ENCODE results near the gene HTR2C. TPM values are rescaled to one million over a fixed set of nuclear protein-coding genes. Genes with fewer than 3 reads are reported as not detected.

HTR2C gene
- total and polyA plus RNA-seq, 10 of the 15 experiments (the other 5 are each of a cell fraction or from before 2014, with no cell fraction given) = 0.03 TPM; not detected in 9

GRCh38 chrX:114798907-114799306, 215.0 kb downstream of the HTR2C start (continued):
- TF ChIP-seq WRNIP1 (IDR thresholded peaks at IDR 0.05; ENCODE audit: borderline replicate concordance, low read depth, low read length) (no peak), YBX1 (IDR thresholded peaks at IDR 0.05) (no peak)

- BruUV-seq (replicated peaks) = no TSS peak
- no peaks in the 10 kb centered on the region for H3K27me3 ChIP-seq (replicated peaks in 1 of 2; ENCODE audit: control insufficient read depth in 2 of 2, insufficient read depth in 2 of 2, low read length in 1 of 2)
- H3K27ac ChIP-seq (ENCODE audit: control insufficient read depth, insufficient read depth) = no peak overlapping the region
- POLR2A ChIA-PET = no interaction called here
- H3K4me2 ChIP-seq (ENCODE audit: control insufficient read depth, insufficient read depth) = no peak overlapping the region
- H3K4me1 ChIP-seq (ENCODE audit: control insufficient read depth, insufficient read depth, low read length) = no peaks in the 10 kb centered on the region
- in situ Hi-C loops (cut with MboI) = no loop called here
- intact Hi-C loops (cut with micrococcal nuclease; ENCODE audit: unreplicated experiment) = no loop called here
- H3K4me3 ChIP-seq = no peak overlapping the region
- H3K79me2 ChIP-seq (ENCODE audit: control insufficient read depth, insufficient read depth, low read length) = no peaks in the 10 kb centered on the region
- no peak for FAIRE-seq
- SMC1A ChIA-PET (ENCODE audit: uncharacterized antibody, unreplicated experiment) = no interaction called here
- no peaks in the 10 kb centered on the region for H3K9me3 ChIP-seq (replicated peaks; ENCODE audit: control insufficient read depth, insufficient read depth, low read length)
- 49% methylated on average over 4 of the region's 4 CpGs for WGBS (ENCODE audit: insufficient coverage, insufficient replicate concordance, low lambda C conversion rate, missing lambda C conversion rate)
- ATAC-seq = no peak
- CTCF ChIA-PET = no interaction called here
- H2AFZ ChIP-seq (ENCODE audit: control insufficient read depth, low read depth, low read length) = no peak overlapping the region
- H3K36me3 ChIP-seq (ENCODE audit: control insufficient read depth in 2 of 2, insufficient read depth in 2 of 2, low read length in 1 of 2) = no peaks in the 10 kb centered on the region
- H4K20me1 ChIP-seq (ENCODE audit: control insufficient read depth, insufficient read depth) = no peaks in the 10 kb centered on the region
- no peak for DNase-seq (ENCODE audit: low read depth, low spot score)
- H3K9ac ChIP-seq (ENCODE audit: control insufficient read depth, insufficient read depth, low read length) = no peak overlapping the region
- RAD21 ChIA-PET (ENCODE audit: unreplicated experiment) = no interaction called here
- TF ChIP-seq ZNF622 (IDR thresholded peaks at IDR 0.05) (no peak), MYC (IDR thresholded peaks at IDR 0.05; ENCODE audit: insufficient read depth, insufficient read length, insufficient replicate concordance, low read length, severe bottlenecking) (no peak), SKIL (IDR thresholded peaks at IDR 0.05; ENCODE audit: low read depth, poor library complexity, severe bottlenecking) (no peak), BMI1 (IDR thresholded peaks at IDR 0.05; ENCODE audit: borderline replicate concordance) (no peak), ZNF592 (IDR thresholded peaks at IDR 0.05) (no peak), SIX5 (IDR thresholded peaks at IDR 0.05; ENCODE audit: low read depth, low read length, severe bottlenecking) (no peak), FOS (IDR thresholded peaks at IDR 0.05; ENCODE audit: borderline replicate concordance, extremely low read depth, insufficient read length) (no peak), KDM1A (IDR thresholded peaks at IDR 0.05; ENCODE audit: borderline replicate concordance) (no peak), EED (IDR thresholded peaks at IDR 0.05; ENCODE audit: low read depth) (no peak), RCOR1 (conservative IDR thresholded peaks at IDR 0.05; ENCODE audit: low read depth, low read length) (no peak), ZBTB40 (IDR thresholded peaks at IDR 0.05; ENCODE audit: borderline replicate concordance) (no peak), PAX5 (IDR thresholded peaks at IDR 0.05; ENCODE audit: borderline replicate concordance, low read depth, low read length) (no peak)
Observed at GRCh38 chrX:114800719-114801118, 216.8 kb downstream of the HTR2C start.

All from GM12878 (cell line).